GM18870 (cell line): Measurements from ENCODE around the gene RNASE9.
"Not testable (repeated sequence)": the region's sequence is repeated elsewhere in the genome, so short reads cannot be mapped to it uniquely, and the experiment has no call there.

Experiments
- ATAC-seq: cut with Tn5 transposase; IDR thresholded peaks from one replicate; pipeline ENCODE4 v1.9.1; 2021; ENCODE audit warnings: moderate library complexity; ENCODE audit not compliant: unreplicated experiment

The RNASE9 gene

DNA sequence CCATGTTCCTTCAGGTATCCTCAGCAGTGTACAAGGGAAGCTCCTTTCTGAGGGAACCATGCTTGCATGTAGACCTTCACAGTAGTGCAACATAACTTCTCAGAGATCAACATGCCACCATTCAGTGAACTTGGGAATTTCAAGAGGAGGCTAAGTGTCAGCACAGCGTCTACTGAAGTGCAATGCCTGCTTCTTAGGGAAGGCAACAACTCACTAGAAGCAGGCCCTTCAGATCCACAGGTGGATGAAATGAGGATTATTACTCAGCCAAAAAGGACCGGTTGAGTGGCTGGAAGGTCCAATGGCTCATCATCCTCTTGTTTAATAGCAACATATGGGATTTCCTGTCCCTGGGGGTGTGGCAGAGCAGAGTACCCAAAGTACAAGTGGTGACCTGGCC lies 36.8 kb downstream of the RNASE9 start:
- no peak for ATAC-seq

DNA sequence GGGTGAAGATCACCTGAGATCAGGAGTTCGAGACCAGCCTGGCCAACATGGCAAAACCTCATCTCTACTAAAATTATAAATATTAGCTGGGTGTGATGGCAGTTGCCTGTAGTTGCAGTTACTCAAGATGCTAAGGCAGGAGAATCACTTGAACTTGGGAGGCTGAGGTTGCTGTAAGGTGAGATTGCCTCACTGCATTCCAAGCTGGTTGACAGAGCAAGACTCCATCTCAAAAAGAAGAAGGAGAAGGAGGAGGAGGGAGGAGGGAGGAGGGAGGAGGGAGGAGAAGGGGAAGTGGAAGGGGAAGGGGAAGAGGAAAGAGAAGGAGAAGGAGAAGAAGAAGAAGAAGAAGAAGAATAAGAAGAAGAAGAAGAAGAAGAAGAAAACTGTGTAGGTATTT lies 38.5 kb downstream of the RNASE9 start:
- ATAC-seq = no peak

DNA sequence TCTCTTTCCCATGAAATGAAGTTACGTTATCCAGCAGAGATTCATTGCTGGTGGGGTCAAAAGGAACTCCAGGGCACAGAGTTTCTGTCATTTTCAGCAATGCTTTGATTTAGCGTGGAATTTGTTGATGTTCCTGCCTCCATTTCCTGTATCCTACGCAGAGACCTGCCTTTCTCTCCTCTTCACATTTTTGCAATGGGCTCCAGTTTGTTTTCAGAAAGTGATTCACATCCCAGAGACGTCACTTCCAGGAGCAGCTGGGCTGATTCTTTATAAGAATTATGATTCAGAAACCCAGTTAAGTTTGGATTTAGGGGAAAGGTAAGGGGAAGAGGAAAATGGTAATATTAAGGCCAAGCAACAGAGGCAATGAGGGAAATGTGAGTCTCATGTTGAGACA lies 43.9 kb downstream of the RNASE9 start:
- no peak for ATAC-seq

DNA sequence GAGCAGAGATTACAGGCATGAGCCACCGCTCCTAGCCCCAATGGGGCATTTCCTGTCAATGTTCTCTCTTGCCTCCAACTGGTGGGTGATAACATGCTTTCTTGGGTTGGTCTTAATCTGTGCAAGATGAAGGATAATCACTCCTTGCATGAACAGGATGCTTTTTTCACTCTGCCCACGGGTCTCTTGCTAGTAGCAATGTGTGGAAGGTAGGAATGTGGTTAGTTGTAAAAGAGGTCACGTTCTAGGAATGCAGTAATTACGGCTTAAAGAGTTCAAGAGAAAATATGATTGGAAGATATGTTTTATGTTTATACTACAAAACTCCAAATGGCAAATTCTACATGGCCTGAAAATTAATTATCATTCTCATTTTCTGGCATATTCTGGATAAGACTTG lies 45.0 kb downstream of the RNASE9 start:
- no peak for ATAC-seq

DNA sequence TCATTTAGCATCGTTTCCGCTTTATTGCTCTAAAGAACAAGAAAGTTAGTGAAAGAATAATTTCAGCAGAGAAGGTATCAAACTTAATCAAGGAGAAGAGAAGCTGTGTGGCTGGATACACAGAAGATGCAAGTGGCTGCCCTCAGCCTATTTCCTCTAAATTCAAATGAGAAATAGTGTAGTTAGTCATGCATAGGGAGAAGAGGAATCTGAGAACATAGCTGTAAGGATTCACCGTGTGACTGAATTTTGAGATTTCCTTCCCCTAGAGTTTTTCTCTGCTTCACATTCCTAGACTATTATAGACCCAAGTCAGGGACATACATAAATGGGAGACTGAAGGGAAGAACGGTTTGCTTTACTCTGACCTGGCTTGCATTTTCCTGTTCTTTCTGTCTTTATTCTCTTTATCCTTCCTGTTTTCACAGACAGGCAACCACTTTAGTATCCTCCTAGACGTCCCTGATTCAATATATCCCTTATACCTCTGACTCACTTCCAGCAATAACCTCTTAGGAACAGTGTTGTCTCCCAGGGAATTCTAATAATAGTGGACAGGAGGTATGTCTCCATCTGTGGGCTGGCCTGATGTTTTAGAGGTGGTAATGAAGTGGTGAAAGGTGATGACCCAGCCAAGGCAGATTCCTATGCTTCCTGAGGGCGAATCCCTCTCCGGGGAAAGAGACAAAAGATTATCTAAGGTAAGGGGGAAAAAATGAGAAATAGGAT lies 48.5 kb downstream of the RNASE9 start:
- ATAC-seq = no peak

DNA sequence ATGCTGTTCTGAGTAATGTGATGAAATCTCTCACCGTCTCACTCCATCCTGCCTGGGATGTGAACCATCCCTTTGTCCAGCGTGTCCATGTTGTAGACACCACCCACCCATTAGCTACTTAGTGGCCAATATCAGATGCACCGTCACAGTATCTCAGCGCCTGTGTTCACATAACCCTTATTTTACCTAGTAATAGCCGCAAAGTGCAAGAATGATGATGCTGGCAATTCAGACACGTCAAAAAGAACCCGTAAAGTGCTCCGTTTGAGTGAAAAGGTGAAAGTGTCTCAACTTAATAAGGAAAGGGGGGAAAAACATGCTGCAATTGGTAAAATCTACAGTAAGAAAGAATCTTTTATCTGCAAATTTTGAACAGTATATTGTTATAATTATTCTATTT lies 52.5 kb downstream of the RNASE9 start:
- no peak for ATAC-seq

DNA sequence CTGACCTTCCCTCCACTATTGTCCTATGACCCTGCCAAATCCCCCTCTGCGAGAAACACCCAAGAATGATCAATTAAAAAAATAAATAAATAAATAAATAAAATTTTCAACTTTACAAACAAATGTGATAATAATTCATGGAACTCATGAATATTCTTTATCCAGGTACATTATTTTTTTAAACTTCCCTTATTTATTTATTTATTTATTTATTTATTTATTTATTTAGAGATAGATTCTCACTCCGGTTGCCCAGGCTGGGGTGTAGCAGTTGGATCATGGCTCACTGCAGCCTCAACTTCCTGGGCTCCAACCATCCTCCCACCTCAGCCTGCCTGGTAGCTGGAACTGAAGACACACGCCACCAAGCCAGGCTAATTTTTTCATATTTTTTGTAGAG lies 53.3 kb downstream of the RNASE9 start:
- not testable (repeated sequence) for ATAC-seq

DNA sequence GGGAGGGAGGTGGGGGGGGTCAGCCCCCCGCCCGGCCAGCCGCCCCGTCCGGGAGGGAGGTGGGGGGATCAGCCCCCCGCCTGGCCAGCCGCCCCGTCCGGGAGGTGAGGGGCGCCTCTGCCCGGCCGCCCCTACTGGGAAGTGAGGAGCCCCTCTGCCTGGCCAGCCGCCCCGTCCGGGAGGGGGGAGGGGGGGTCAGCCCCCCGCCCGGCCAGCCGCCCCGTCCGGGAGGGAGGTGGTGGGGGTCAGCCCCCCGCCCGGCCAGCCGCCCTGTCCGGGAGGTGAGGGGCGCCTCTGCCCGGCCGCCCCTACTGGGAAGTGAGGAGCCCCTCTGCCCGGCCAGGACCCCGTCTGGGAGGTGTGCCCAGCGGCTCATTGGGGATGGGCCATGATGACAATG lies 54.1 kb downstream of the RNASE9 start:
- ATAC-seq = not testable (repeated sequence)

DNA sequence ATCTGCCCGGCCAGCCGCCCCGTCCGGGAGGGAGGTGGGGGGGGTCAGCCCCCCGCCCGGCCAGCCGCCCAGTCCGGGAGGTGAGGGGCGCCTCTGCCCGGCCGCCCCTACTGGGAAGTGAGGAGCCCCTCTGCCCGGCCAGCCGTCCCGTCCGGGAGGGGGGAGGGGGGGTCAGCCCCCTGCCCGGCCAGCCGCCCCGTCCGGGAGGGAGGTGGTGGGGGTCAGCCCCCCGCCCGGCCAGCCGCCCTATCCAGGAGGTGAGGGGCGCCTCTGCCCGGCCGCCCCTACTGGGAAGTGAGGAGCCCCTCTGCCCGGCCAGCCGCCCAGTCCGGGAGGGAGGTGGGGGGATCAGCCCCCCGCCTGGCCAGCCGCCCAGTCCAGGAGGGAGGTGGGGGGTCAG lies 54.6 kb downstream of the RNASE9 start:
- ATAC-seq = not testable (repeated sequence)
